ENCODE data around the gene PANK1. TPM values are rescaled to one million over a fixed set of nuclear protein-coding genes. Genes with fewer than 3 reads are reported as not detected.

PANK1 gene
- total and polyA plus RNA-seq, 2 of the 4 experiments (the other 2 are of a cell fraction) = 3.0 to 8.8 TPM

GRCh38 chr10:89665302-89665701 is 20.3 kb upstream of the PANK1 start:
- in situ Hi-C loops (cut with MboI; ENCODE audit: low sequenced_read_pairs) (no loop called here), dilution Hi-C loops (cut with HindIII; ENCODE audit: low sequenced_read_pairs, unreplicated experiment) (no loop called here), intact Hi-C loops (cut with micrococcal nuclease) (no loop called here)
- Histone ChIP-seq H3K18ac (ENCODE audit: low read depth, low read length) (no peak overlapping the region), H4K20me1 (ENCODE audit: insufficient read depth, low read length) (no peaks in the 10 kb centered on the region), H3K9me3 (ENCODE audit: control insufficient read depth, insufficient read depth, low read length) (no peaks in the 10 kb centered on the region), H3K23ac (ENCODE audit: low read depth, low read length) (no peak overlapping the region), H3K27ac (ENCODE audit: insufficient read depth, low read length) (no peak overlapping the region), H2AK5ac (ENCODE audit: low read depth, low read length) (no peak overlapping the region), H3K56ac (ENCODE audit: extremely low read depth, insufficient read depth, low read length) (no peak overlapping the region), H2AFZ (replicated peaks; ENCODE audit: low read length, poor library complexity) (no peak overlapping the region), H2BK120ac (ENCODE audit: low read depth, low read length) (no peak overlapping the region), H3K79me1 (ENCODE audit: low read depth in 1 of 2, low read length in 2 of 2) (no peaks in the 10 kb centered on the region), H3K4me1 (ENCODE audit: control insufficient read depth, insufficient read depth, low read length) (peaks cover 1% of the 10 kb centered on the region; the same call in 1 of the 2 replicates), H3K9ac (ENCODE audit: low read depth, low read length) (no peak overlapping the region), H2BK5ac (ENCODE audit: low read depth, low read length, poor library complexity, severe bottlenecking) (no peak overlapping the region), H3K4ac (ENCODE audit: low read depth, low read length) (no peak overlapping the region), H3K36me3 (ENCODE audit: control insufficient read depth, insufficient read depth, low read length) (no peaks in the 10 kb centered on the region), H4K91ac (ENCODE audit: insufficient read depth, low read depth, low read length) (no peak overlapping the region), H2BK15ac (ENCODE audit: low read depth, low read length) (no peak overlapping the region), H2AK9ac (replicated peaks; ENCODE audit: low read depth, low read length, poor library complexity) (no peak overlapping the region), H3K14ac (replicated peaks; ENCODE audit: low read depth, low read length) (no peak overlapping the region), H2BK20ac (ENCODE audit: low read depth, low read length) (no peak overlapping the region), H3K4me3 (ENCODE audit: insufficient read depth, low read depth, low read length) (no peak overlapping the region), H4K5ac (ENCODE audit: low read depth, low read length) (no peak overlapping the region), H3K27me3 (ENCODE audit: control insufficient read depth, insufficient read depth, low read length) (no peaks in the 10 kb centered on the region; the same call in 1 of the 2 replicates), H3K9me1 (ENCODE audit: insufficient read depth, low read length) (no peaks in the 10 kb centered on the region), H3K4me2 (ENCODE audit: low read depth, low read length) (no peak overlapping the region), H4K8ac (ENCODE audit: low read depth in 2 of 2, low read length in 2 of 2) (no peak overlapping the region)
- TF ChIP-seq CEBPB (IDR thresholded peaks at IDR 0.05; ENCODE audit: low read depth, low read length) (no peak), FOS (IDR thresholded peaks at IDR 0.05; ENCODE audit: low read depth, low read length) (no peak), CHD1 (IDR thresholded peaks at IDR 0.05; ENCODE audit: low read depth, low read length) (no peak), MAZ (IDR thresholded peaks at IDR 0.05; ENCODE audit: borderline replicate concordance, low read depth, low read length) (no peak), BHLHE40 (IDR thresholded peaks at IDR 0.05; ENCODE audit: low read depth, low read length) (no peak)
- no TSS peak for BruUV-seq (replicated peaks)
- CTCF ChIA-PET = interaction anchor here (1.0 kb wide), 1 partner anchor 10 kb away, joined by 3 read pairs; no protein-coding TSS in a partner anchor
- no peak for DNase-seq
- WGBS, 2 experiments (ENCODE audit: extremely low coverage in 2 of 2, insufficient read length in 1 of 2) = no CpG with 5 or more reads among the region's 2 CpGs
- no peak for ATAC-seq (ENCODE audit: low read depth)
- POLR2A ChIA-PET (ENCODE audit: unreplicated experiment) = no interaction called here

All from IMR-90 (cell line).